Erythroblast (primary cell): ENCODE results near the gene MXRA7.

ENCODE experiments used
- GATA1 ChIP-seq: IDR thresholded peaks from 2 replicates; pipeline ENCODE4 v1.6.1; 2011; ENCODE audit warnings: low read depth, mild to moderate bottlenecking, control low read depth, low read length, moderate library complexity
- POLR2A ChIP-seq: IDR thresholded peaks from 2 replicates; pipeline ENCODE4 v1.6.1; 2011; ENCODE audit warnings: mild to moderate bottlenecking, low read length

- TF ChIP-seq POLR2A, result no peak
- no peak for TF ChIP-seq GATA1
Observed at GRCh38 chr17:76721463-76721862, 10.7 kb upstream of the MXRA7 start.
